Natural killer cell (primary cell): ENCODE measurements around the gene SNRK. TPM values are rescaled to one million over a fixed set of nuclear protein-coding genes. Genes with fewer than 3 reads are reported as not detected.

Experiments
- ATAC-seq, 3 donors: fragments of 150-1000 bp in 2 of 3; fragments of 200-7000 bp in 1 of 3; cut with Tn5 transposase; 1 replicate in 1 of 3; 2 replicates in 2 of 3; pipeline ENCODE4 v1.10.0; 2021; ENCODE audit warnings: mild to moderate bottlenecking in 2 of 3, moderate library complexity in 2 of 3
- DNase-seq, 2 donors: peaks; one replicate each; pipeline versions ENCODE4 v3.0.0 to v3.0.0-alpha.2; 2013 to 2021; ENCODE audit warnings: mixed read lengths in 1 of 2
- H3K27ac ChIP-seq: one replicate; pipeline ENCODE4 v1.5.1; 2013; ENCODE audit warnings: mild to moderate bottlenecking, low read length
- H3K27me3 ChIP-seq: one replicate; pipeline ENCODE4 v1.6.1; 2013; ENCODE audit warnings: low read length; ENCODE audit not compliant: control insufficient read depth, insufficient read depth
- H3K36me3 ChIP-seq: one replicate; pipeline ENCODE4 v1.6.1; 2013; ENCODE audit warnings: low read length; ENCODE audit not compliant: control insufficient read depth, insufficient read depth
- H3K4me1 ChIP-seq: one replicate; pipeline ENCODE4 v1.6.1; 2013; ENCODE audit warnings: low read length; ENCODE audit not compliant: control insufficient read depth, insufficient read depth
- H3K4me3 ChIP-seq: one replicate; pipeline ENCODE4 v1.5.1; 2013; ENCODE audit warnings: low read length
- H3K9me3 ChIP-seq: one replicate; pipeline ENCODE4 v1.6.1; 2013; ENCODE audit warnings: low read length; ENCODE audit not compliant: control insufficient read depth, insufficient read depth
- H3K27ac Mint-ChIP-seq, 2 donors: one replicate each; pipeline ENCODE4 v1.8.0; 2022; ENCODE audit warnings: mild to moderate bottlenecking in 2 of 2, mixed read lengths in 2 of 2, moderate library complexity in 1 of 2
- H3K27me3 Mint-ChIP-seq, 2 donors: one replicate each; pipeline ENCODE4 v1.8.0; 2022; ENCODE audit warnings: low read depth in 2 of 2, mixed read lengths in 2 of 2
- H3K36me3 Mint-ChIP-seq: one replicate; pipeline ENCODE4 v1.8.0; 2022; ENCODE audit warnings: mixed read lengths
- H3K4me1 Mint-ChIP-seq, 2 donors: one replicate each; pipeline ENCODE4 v1.8.0; 2022; ENCODE audit warnings: mixed read lengths in 2 of 2
- H3K4me3 Mint-ChIP-seq: one replicate; pipeline ENCODE4 v1.8.0; 2022; ENCODE audit warnings: mild to moderate bottlenecking, moderate library complexity, mixed read lengths
- H3K9me3 Mint-ChIP-seq, 2 donors: one replicate each; pipeline ENCODE4 v1.8.0; 2022; ENCODE audit warnings: mixed read lengths in 2 of 2
- CTCF ChIP-seq: fragments of 200-600 bp; IDR thresholded peaks from one replicate; pipeline ENCODE4 v1.8.0; 2022; ENCODE audit warnings: antibody characterized with exemption
- WGBS: methylation state at CpG from one replicate; pipeline ENCODE4 v1.1.7; 2013; ENCODE audit warnings: missing lambda C conversion rate; ENCODE audit not compliant: insufficient coverage; 5-methylcytosine and 5-hydroxymethylcytosine counted together
- intact Hi-C: fragments of 100-400 bp; cut with micrococcal nuclease; formaldehyde crosslinking; loops from one replicate; pipeline ENCODE4 v1.14.2; 2022
- total RNA-seq, 4 donors: library from RNA; stranded (reverse); fragments of 120-200 nt in 1 of 4; gene quantifications; one replicate each; pipeline versions ENCODE4 v1.2.3 to v1.2.4, GENCODE V29; 2013 to 2022

SNRK gene
- total RNA-seq, 3 donors from 2014 or later (not counting 1 experiment from before 2014, with no cell fraction given) = 177 to 209 (median 186) TPM

GRCh38 chr3:43298292-43298691 lies 12.0 kb downstream of the SNRK start:
- H3K27me3 Mint-ChIP-seq = no peaks in the 10 kb centered on the region
- Histone ChIP-seq H3K27me3 (no peaks in the 10 kb centered on the region), H3K4me1 (peaks cover 41% of the 10 kb centered on the region), H3K9me3 (no peaks in the 10 kb centered on the region), H3K36me3 (peaks cover 9% of the 10 kb centered on the region), H3K27ac (peak overlapping the region; percentile 71), H3K4me3 (no peak overlapping the region)
- no peak for TF ChIP-seq CTCF
- no peak for ATAC-seq
- no peaks in the 10 kb centered on the region for H3K9me3 Mint-ChIP-seq
- intact Hi-C loops = no loop called here
- peaks cover 2% of the 10 kb centered on the region for H3K36me3 Mint-ChIP-seq
- DNase-seq = peak in 1 of 2 donors; percentile 20
- peaks cover 69 to 79% of the 10 kb centered on the region in 2 donors for H3K4me1 Mint-ChIP-seq
- H3K4me3 Mint-ChIP-seq = peak overlapping the region; percentile 87
- peak overlapping the region; percentile 82 to 97 for H3K27ac Mint-ChIP-seq
- 86% methylated on average over 2 of the region's 2 CpGs for WGBS

GRCh38 chr3:43298761-43299160 lies 12.4 kb downstream of the SNRK start:
- Histone ChIP-seq H3K4me3 (no peak overlapping the region), H3K27me3 (no peaks in the 10 kb centered on the region), H3K27ac (peak overlapping the region; percentile 71), H3K9me3 (no peaks in the 10 kb centered on the region), H3K36me3 (peaks cover 12% of the 10 kb centered on the region), H3K4me1 (peaks cover 36% of the 10 kb centered on the region)
- Mint-ChIP-seq H3K27me3 (no peaks in the 10 kb centered on the region), H3K27ac (peak overlapping the region; percentile 82 to 97), H3K4me1 (peaks cover 73 to 83% of the 10 kb centered on the region in 2 donors), H3K36me3 (peaks cover 7% of the 10 kb centered on the region), H3K9me3 (no peaks in the 10 kb centered on the region), H3K4me3 (peak overlapping the region; percentile 87)
- DNase-seq = peak in 1 of 2 donors; percentile 26
- TF ChIP-seq CTCF = no peak
- ATAC-seq = no peak
- WGBS = 62% methylated on average over 4 of the region's 4 CpGs
- intact Hi-C loops = no loop called here

DNA sequence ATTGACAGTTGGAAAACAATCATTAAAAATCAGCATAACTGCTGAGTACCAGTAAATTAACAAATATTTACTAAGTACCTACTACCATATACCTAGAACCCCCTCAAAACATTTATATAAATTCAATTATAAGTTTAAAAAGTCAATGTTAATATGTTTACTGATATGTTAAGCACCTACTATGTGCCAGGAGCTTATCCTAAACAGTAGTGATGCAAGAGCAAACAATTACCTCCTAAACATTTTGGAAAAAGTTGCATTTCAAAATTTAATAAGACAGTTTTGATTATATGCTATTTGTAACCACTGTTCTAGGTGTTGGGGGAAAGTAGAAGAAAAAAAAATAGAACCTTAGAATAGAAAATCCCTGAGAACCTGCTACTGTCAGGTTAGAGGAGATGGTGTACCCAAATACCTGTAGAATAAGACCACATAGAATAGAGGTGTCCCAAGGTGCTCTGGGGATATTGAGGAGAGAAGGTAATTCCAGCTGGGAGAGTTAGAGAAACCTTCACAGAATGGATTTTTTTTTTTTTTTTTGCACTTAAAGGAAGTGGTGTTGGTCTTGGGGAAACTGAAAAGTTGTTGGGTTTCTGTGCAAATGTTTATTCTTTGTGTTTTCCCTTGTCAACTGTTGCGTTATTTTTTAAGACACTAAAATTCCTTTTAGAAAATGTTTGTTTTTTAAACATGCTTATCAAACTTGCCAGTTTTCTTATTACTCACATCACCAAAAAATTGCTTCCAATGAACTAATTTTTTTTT lies 16.0 kb downstream of the SNRK start:
- no peaks in the 10 kb centered on the region for H3K27me3 ChIP-seq
- Mint-ChIP-seq H3K27me3 (no peaks in the 10 kb centered on the region), H3K9me3 (no peaks in the 10 kb centered on the region), H3K36me3 (peaks cover 19% of the 10 kb centered on the region), H3K4me1 (peaks cover 75% of the 10 kb centered on the region in 2 donors), H3K27ac (peak overlapping the region; percentile 72 to 88), H3K4me3 (peak overlapping the region; percentile 84)
- intact Hi-C loops = no loop called here
- peaks cover 25% of the 10 kb centered on the region for H3K4me1 ChIP-seq
- no peaks in the 10 kb centered on the region for H3K9me3 ChIP-seq
- WGBS = no CpG with 5 or more reads among the region's 1 CpG
- no peak overlapping the region for H3K4me3 ChIP-seq
- DNase-seq = no peak
- ATAC-seq = peak in 2 of 3 donors; percentile 43 to 51
- H3K36me3 ChIP-seq = peaks cover 42% of the 10 kb centered on the region
- H3K27ac ChIP-seq = no peak overlapping the region
- no peak for TF ChIP-seq CTCF
